Activated CD8-positive, alpha-beta T cell treated with anti-CD3 and anti-CD28 coated beads for 36 hours (primary cell): ENCODE data around the gene NBAS. TPM values are rescaled to one million over a fixed set of nuclear protein-coding genes. Genes with fewer than 3 reads are reported as not detected.

ENCODE experiments used
- ATAC-seq: fragments of 200-7000 bp; cut with Tn5 transposase; one replicate; pipeline ENCODE4 v1.10.0; 2021; ENCODE audit warnings: mild to moderate bottlenecking, moderate library complexity
- CTCF ChIA-PET: fragments of 350-600 bp; sonication (Branson Sonifier 250); formaldehyde crosslinking; loops from one replicate; lab custom pipeline; 2021; ENCODE audit warnings: antibody characterized with exemption; lab: Charles Lee
- POLR2A ChIA-PET: fragments of 350-600 bp; sonication (Branson Sonifier 250); formaldehyde crosslinking; loops from one replicate; lab custom pipeline; 2021; ENCODE audit warnings: antibody characterized with exemption; lab: Charles Lee
- DNase-seq: peaks from one replicate; pipeline ENCODE4 v3.0.0-alpha.2; 2020
- H3K27ac Mint-ChIP-seq: one replicate; pipeline ENCODE4 v1.8.0; 2021; ENCODE audit warnings: mild to moderate bottlenecking, mixed read lengths
- H3K27me3 Mint-ChIP-seq: one replicate; pipeline ENCODE4 v1.8.0; 2021; ENCODE audit warnings: mixed read lengths
- H3K36me3 Mint-ChIP-seq: one replicate; pipeline ENCODE4 v1.8.0; 2021; ENCODE audit warnings: low read depth, mixed read lengths
- H3K4me1 Mint-ChIP-seq: one replicate; pipeline ENCODE4 v1.8.0; 2021; ENCODE audit warnings: low read depth, mixed read lengths
- H3K4me3 Mint-ChIP-seq: one replicate; pipeline ENCODE4 v1.8.0; 2021; ENCODE audit warnings: mild to moderate bottlenecking, moderate library complexity, mixed read lengths
- H3K9me3 Mint-ChIP-seq: one replicate; pipeline ENCODE4 v1.8.0; 2021; ENCODE audit warnings: mixed read lengths
- intact Hi-C: fragments of 100-400 bp; cut with micrococcal nuclease; formaldehyde crosslinking; loops from one replicate; pipeline ENCODE4 v1.10.0; 2022
- total RNA-seq, 2 experiments: library from RNA; stranded (reverse); gene quantifications; one replicate each; pipeline ENCODE4 v1.2.3, GENCODE V29; 2021
- TF ChIP-seq, protein P1 (sequence below): fragments of 200-600 bp; IDR thresholded peaks from one replicate; pipeline ENCODE4 v1.8.0; 2022; ENCODE audit warnings: antibody characterized with exemption, mild to moderate bottlenecking

Gene NBAS
- total RNA-seq, 2 experiments from 2014 or later: 40.9 to 41.9 TPM

DNA sequence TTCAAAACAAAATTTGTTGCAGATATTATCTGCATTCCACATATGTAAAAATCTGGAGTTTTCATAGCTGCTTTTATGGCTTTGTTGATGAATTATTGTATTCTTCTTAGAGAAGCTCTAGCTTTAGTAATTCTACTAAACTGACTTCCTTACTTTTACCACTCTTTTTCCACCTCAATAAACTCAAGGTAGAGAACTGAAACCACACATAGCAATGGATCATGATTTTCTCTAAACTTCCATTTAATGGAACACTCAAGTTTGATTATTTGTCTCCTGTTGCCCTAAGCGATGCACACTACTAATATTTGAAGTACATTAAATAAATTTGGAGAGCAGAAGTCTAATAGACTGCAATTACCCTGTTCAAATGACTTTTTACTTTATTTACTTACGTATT lies 192.0 kb downstream of the NBAS start:
- Mint-ChIP-seq H3K4me1 (no peaks in the 10 kb centered on the region), H3K36me3 (peaks cover 28% of the 10 kb centered on the region), H3K9me3 (no peaks in the 10 kb centered on the region), H3K4me3 (no peak overlapping the region), H3K27ac (no peak overlapping the region), H3K27me3 (no peaks in the 10 kb centered on the region)
- intact Hi-C loops: no loop called here
- POLR2A ChIA-PET: no interaction called here
- no peak for DNase-seq
- no peak for ATAC-seq
- TF ChIP-seq, protein P1, sequence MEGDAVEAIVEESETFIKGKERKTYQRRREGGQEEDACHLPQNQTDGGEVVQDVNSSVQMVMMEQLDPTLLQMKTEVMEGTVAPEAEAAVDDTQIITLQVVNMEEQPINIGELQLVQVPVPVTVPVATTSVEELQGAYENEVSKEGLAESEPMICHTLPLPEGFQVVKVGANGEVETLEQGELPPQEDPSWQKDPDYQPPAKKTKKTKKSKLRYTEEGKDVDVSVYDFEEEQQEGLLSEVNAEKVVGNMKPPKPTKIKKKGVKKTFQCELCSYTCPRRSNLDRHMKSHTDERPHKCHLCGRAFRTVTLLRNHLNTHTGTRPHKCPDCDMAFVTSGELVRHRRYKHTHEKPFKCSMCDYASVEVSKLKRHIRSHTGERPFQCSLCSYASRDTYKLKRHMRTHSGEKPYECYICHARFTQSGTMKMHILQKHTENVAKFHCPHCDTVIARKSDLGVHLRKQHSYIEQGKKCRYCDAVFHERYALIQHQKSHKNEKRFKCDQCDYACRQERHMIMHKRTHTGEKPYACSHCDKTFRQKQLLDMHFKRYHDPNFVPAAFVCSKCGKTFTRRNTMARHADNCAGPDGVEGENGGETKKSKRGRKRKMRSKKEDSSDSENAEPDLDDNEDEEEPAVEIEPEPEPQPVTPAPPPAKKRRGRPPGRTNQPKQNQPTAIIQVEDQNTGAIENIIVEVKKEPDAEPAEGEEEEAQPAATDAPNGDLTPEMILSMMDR: no peak
- CTCF ChIA-PET: no interaction called here

DNA sequence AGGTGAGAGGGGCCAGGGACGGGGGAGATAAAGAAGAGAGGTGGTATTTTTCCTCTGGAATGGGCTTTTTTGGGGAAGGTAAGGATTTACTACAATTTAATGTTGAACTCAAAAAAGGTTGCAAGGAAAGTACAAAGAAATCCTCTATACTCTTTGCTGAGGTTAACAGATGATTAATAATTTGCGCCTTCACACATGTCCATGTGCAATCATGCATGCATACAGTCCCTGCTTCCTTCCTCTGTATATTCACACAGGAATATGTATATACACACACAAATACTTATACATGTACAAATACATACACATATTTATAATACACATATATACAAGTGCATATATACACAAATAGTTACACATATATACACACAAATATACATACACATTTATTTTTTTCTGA lies 193.4 kb downstream of the NBAS start:
- H3K36me3 Mint-ChIP-seq: peaks cover 29% of the 10 kb centered on the region
- H3K4me3 Mint-ChIP-seq: no peak overlapping the region
- intact Hi-C loops: no loop called here
- TF ChIP-seq, protein P1: no peak
- no peak overlapping the region for H3K27ac Mint-ChIP-seq
- no peaks in the 10 kb centered on the region for H3K27me3 Mint-ChIP-seq
- H3K4me1 Mint-ChIP-seq: no peaks in the 10 kb centered on the region
- no peaks in the 10 kb centered on the region for H3K9me3 Mint-ChIP-seq
- ChIA-PET CTCF (no interaction called here), POLR2A (no interaction called here)
- DNase-seq (no peak), ATAC-seq (no peak)

DNA sequence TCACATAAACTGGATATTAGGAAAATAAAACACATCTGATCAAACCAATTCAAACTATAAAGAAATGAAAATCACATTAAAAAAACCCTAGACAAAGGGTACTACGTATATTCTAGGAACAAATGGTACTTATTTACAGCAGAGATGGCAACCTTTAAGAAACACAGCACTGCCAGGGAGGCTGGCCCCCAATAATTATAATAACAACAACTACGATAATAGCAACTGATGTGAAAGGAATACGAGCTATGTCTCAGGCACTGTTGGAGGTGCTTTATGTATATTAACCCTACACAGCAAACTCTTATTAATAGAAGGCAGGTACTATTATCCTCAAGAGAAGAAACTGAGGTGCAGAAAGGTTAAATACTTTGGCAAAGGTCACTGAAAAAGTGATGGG lies 193.9 kb downstream of the NBAS start:
- TF ChIP-seq, protein P1: no peak
- CTCF ChIA-PET: no interaction called here
- intact Hi-C loops: no loop called here
- Mint-ChIP-seq H3K27ac (no peak overlapping the region), H3K36me3 (peaks cover 24% of the 10 kb centered on the region), H3K4me3 (no peak overlapping the region), H3K4me1 (no peaks in the 10 kb centered on the region), H3K9me3 (no peaks in the 10 kb centered on the region), H3K27me3 (no peaks in the 10 kb centered on the region)
- DNase-seq: no peak
- POLR2A ChIA-PET: no interaction called here
- ATAC-seq: no peak

DNA sequence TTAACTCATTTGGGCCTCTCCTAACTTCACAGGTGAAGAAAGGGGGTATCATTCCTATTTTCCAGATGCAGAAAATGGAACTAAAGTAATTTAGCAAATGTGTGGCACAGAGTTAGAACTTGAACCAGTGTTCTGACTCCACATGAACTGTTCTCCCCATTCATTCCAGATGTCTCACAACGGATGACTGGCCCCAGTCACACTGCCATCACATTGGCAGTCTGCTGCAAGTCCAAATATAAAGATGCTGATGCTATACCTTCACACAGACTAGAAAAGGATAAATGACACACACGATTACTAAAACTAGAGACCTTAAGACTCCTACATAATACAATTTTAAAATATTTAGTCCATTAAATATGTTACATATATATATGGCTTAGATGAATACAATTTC lies 195.7 kb downstream of the NBAS start:
- ChIA-PET POLR2A (no interaction called here), CTCF (no interaction called here)
- intact Hi-C loops: no loop called here
- H3K36me3 Mint-ChIP-seq: peaks cover 20% of the 10 kb centered on the region
- TF ChIP-seq, protein P1: no peak
- H3K4me1 Mint-ChIP-seq: no peaks in the 10 kb centered on the region
- H3K27me3 Mint-ChIP-seq: no peaks in the 10 kb centered on the region
- no peak overlapping the region for H3K27ac Mint-ChIP-seq
- no peak for ATAC-seq
- DNase-seq: no peak
- H3K9me3 Mint-ChIP-seq: no peaks in the 10 kb centered on the region
- no peak overlapping the region for H3K4me3 Mint-ChIP-seq

DNA sequence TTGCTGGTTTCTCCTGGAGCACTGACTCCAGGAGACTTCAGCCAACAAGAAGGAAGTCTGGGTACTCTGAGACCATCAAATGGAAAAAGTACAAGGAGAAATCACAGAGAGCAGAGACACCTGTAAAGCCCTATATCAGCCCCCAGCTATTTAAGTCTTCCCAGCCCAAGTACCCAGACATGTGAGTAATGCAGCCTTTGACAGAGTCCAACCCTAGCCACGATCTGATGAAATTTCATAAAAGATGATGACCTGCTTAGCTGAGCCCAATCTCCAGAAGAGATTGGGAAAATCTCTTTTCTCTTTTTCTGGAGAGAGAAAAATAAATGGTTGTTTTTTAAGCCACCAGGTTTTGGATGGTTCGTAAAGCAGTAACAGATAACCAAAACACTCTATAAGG lies 196.6 kb downstream of the NBAS start:
- no peak overlapping the region for H3K4me3 Mint-ChIP-seq
- TF ChIP-seq, protein P1: no peak
- H3K36me3 Mint-ChIP-seq: peaks cover 22% of the 10 kb centered on the region
- H3K27me3 Mint-ChIP-seq: no peaks in the 10 kb centered on the region
- ChIA-PET CTCF (no interaction called here), POLR2A (no interaction called here)
- H3K9me3 Mint-ChIP-seq: no peaks in the 10 kb centered on the region
- intact Hi-C loops: no loop called here
- DNase-seq (no peak), ATAC-seq (no peak)
- no peaks in the 10 kb centered on the region for H3K4me1 Mint-ChIP-seq
- H3K27ac Mint-ChIP-seq: no peak overlapping the region
